ENCODE data around the gene SERGEF.

The SERGEF gene

GRCh38 chr11:17950644-17951043, 62.2 kb downstream of the SERGEF start:
- no peak for DNase-seq

- DNase-seq: no peak
Measured at GRCh38 chr11:17948296-17948695, 64.6 kb downstream of the SERGEF start.

- no peak for DNase-seq
Measured at GRCh38 chr11:17939542-17939941, 73.3 kb downstream of the SERGEF start.

- DNase-seq: no peak
Measured at GRCh38 chr11:17936790-17937189, 76.1 kb downstream of the SERGEF start.

GRCh38 chr11:17934194-17934593, 78.7 kb downstream of the SERGEF start:
- DNase-seq: no peak

- DNase-seq: no peak
Measured at GRCh38 chr11:17933708-17934107, 79.1 kb downstream of the SERGEF start.

- no peak for DNase-seq
Measured at GRCh38 chr11:17932472-17932871, 80.4 kb downstream of the SERGEF start.

- no peak for DNase-seq
Measured at GRCh38 chr11:17931595-17931994, 81.3 kb downstream of the SERGEF start.

- DNase-seq: no peak
Measured at GRCh38 chr11:17930544-17931125, 82.2 kb downstream of the SERGEF start.

- DNase-seq: no peak
Measured at GRCh38 chr11:17929171-17929570, 83.7 kb downstream of the SERGEF start.

GRCh38 chr11:17927681-17928343, 85.0 kb downstream of the SERGEF start:
- DNase-seq: no peak

- DNase-seq: no peak
Measured at GRCh38 chr11:17927041-17927440, 85.8 kb downstream of the SERGEF start.

GRCh38 chr11:17924713-17925112, 88.1 kb downstream of the SERGEF start:
- no peak for DNase-seq

GRCh38 chr11:17923217-17923616, 89.6 kb downstream of the SERGEF start:
- no peak for DNase-seq

- DNase-seq: no peak
Measured at GRCh38 chr11:17922416-17922788, 90.4 kb downstream of the SERGEF start.

- no peak for DNase-seq
Measured at GRCh38 chr11:17921659-17922415, 91.0 kb downstream of the SERGEF start.

- no peak for DNase-seq
Measured at GRCh38 chr11:17918049-17918605, 94.7 kb downstream of the SERGEF start.

- no peak for DNase-seq
Measured at GRCh38 chr11:17917556-17917955, 95.3 kb downstream of the SERGEF start.

GRCh38 chr11:17915500-17916143, 97.2 kb downstream of the SERGEF start:
- DNase-seq: no peak

GRCh38 chr11:17914957-17915356, 97.9 kb downstream of the SERGEF start:
- no peak for DNase-seq

GRCh38 chr11:17907046-17907445, 105.8 kb downstream of the SERGEF start:
- no peak for DNase-seq

GRCh38 chr11:17906436-17906835, 106.4 kb downstream of the SERGEF start:
- no peak for DNase-seq

- DNase-seq: no peak
Measured at GRCh38 chr11:17905477-17905876, 107.4 kb downstream of the SERGEF start.
